ENCODE data around the gene C6orf47. TPM values are rescaled to one million over a fixed set of nuclear protein-coding genes. Genes with fewer than 3 reads are reported as not detected.
A peak's percentile ranks its signal among the peaks of the same experiment; 100 is the strongest.

C6orf47 gene
- total RNA-seq, 2 donors from 2014 or later: 14.0 to 14.9 TPM

DNA sequence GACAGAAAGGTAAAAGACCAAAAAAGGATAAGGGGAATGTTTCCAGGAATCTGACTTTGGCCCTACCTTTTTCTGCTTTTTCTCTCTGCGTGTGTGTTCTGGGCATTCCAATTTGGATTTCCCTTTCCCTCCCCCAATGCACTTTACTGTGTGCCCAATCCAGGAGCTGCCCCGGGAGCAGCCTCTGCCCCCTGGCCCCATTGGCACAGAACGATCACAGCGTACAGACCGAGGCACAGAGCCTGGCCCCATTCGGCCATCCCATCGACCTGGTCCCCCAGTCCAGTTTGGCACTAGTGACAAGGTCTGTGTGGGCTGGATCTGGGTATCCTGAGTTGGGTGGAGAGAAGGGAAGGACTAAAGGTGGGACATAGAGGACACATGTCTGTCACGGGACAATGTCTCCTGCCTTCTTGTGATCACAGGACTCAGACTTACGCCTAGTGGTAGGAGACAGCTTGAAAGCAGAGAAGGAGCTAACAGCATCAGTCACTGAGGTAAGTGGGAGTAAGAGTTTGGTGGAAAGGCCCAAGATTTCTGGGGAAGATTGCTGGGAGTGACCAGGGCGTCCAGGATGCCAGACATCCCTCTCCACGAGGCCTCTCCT lies 25.5 kb downstream of the C6orf47 start:
- Mint-ChIP-seq H3K27me3 (ENCODE audit: insufficient read depth) (no peaks in the 10 kb centered on the region), H3K9me3 (no peaks in the 10 kb centered on the region), H3K4me3 (no peak overlapping the region), H3K36me3 (ENCODE audit: low read depth) (peaks cover 83% of the 10 kb centered on the region), H3K4me1 (no peaks in the 10 kb centered on the region), H3K27ac (no peak overlapping the region)
- no peak for DNase-seq
- no peak overlapping the region for H3K9ac ChIP-seq (ENCODE audit: extremely low read depth, low read length, poor library complexity, severe bottlenecking)
- no peaks in the 10 kb centered on the region for H3K27me3 ChIP-seq (ENCODE audit: control insufficient read depth, insufficient read depth, low read length, poor library complexity, severe bottlenecking)
- WGBS, 2 experiments (ENCODE audit: insufficient coverage in 1 of 2, insufficient read length in 1 of 2): 90 to 91% methylated on average over 10 to 11 of the region's 11 CpGs
- H3K27ac ChIP-seq (ENCODE audit: low read depth, low read length): no peak overlapping the region
- TF ChIP-seq, protein P1, sequence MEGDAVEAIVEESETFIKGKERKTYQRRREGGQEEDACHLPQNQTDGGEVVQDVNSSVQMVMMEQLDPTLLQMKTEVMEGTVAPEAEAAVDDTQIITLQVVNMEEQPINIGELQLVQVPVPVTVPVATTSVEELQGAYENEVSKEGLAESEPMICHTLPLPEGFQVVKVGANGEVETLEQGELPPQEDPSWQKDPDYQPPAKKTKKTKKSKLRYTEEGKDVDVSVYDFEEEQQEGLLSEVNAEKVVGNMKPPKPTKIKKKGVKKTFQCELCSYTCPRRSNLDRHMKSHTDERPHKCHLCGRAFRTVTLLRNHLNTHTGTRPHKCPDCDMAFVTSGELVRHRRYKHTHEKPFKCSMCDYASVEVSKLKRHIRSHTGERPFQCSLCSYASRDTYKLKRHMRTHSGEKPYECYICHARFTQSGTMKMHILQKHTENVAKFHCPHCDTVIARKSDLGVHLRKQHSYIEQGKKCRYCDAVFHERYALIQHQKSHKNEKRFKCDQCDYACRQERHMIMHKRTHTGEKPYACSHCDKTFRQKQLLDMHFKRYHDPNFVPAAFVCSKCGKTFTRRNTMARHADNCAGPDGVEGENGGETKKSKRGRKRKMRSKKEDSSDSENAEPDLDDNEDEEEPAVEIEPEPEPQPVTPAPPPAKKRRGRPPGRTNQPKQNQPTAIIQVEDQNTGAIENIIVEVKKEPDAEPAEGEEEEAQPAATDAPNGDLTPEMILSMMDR (conservative IDR thresholded peaks at IDR 0.05): peak; percentile 1
- no peaks in the 10 kb centered on the region for H3K4me1 ChIP-seq (ENCODE audit: control insufficient read depth, insufficient read depth, low read length)
- H3K4me3 ChIP-seq (ENCODE audit: low read length): no peak overlapping the region
- no peaks in the 10 kb centered on the region for H3K9me3 ChIP-seq (ENCODE audit: control insufficient read depth, low read length)
- H3K36me3 ChIP-seq (ENCODE audit: control insufficient read depth, insufficient read depth, low read length): peaks cover 93% of the 10 kb centered on the region

DNA sequence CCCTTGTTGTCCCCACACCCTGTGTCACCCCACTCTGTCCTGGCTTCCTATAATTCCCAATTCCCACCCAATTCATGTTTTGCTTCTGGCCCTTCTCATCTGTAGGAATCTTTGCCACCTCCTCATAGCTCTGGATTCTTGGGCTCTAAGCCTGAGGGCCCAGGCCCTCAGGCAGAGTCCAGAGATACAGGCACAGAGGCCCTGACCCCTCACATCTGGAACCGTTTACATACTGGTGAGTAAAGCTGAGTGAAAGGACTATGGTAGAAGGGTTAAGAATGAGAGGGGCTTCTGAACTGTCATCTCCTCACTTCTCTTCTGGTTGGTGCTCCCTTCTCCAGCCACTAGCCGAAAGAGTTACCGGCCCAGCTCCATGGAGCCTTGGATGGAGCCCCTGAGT lies 26.4 kb downstream of the C6orf47 start:
- no peaks in the 10 kb centered on the region for H3K27me3 Mint-ChIP-seq (ENCODE audit: insufficient read depth)
- no peaks in the 10 kb centered on the region for H3K9me3 Mint-ChIP-seq
- Histone ChIP-seq H3K27me3 (ENCODE audit: control insufficient read depth, insufficient read depth, low read length, poor library complexity, severe bottlenecking) (no peaks in the 10 kb centered on the region), H3K9me3 (ENCODE audit: control insufficient read depth, low read length) (no peaks in the 10 kb centered on the region), H3K36me3 (ENCODE audit: control insufficient read depth, insufficient read depth, low read length) (peaks cover 93% of the 10 kb centered on the region), H3K9ac (ENCODE audit: extremely low read depth, low read length, poor library complexity, severe bottlenecking) (no peak overlapping the region), H3K4me1 (ENCODE audit: control insufficient read depth, insufficient read depth, low read length) (no peaks in the 10 kb centered on the region), H3K4me3 (ENCODE audit: low read length) (no peak overlapping the region), H3K27ac (ENCODE audit: low read depth, low read length) (no peak overlapping the region)
- WGBS, 2 experiments (ENCODE audit: insufficient coverage in 1 of 2, insufficient read length in 1 of 2): 92% methylated on average over 3 of the region's 3 CpGs; no CpG with 5 or more reads in 1 of the 2 experiments
- H3K36me3 Mint-ChIP-seq (ENCODE audit: low read depth): peaks cover 86% of the 10 kb centered on the region
- H3K4me3 Mint-ChIP-seq: no peak overlapping the region
- no peaks in the 10 kb centered on the region for H3K4me1 Mint-ChIP-seq
- no peak for DNase-seq
- TF ChIP-seq, protein P1 (conservative IDR thresholded peaks at IDR 0.05): no peak
- H3K27ac Mint-ChIP-seq: peak overlapping the region; percentile 66

DNA sequence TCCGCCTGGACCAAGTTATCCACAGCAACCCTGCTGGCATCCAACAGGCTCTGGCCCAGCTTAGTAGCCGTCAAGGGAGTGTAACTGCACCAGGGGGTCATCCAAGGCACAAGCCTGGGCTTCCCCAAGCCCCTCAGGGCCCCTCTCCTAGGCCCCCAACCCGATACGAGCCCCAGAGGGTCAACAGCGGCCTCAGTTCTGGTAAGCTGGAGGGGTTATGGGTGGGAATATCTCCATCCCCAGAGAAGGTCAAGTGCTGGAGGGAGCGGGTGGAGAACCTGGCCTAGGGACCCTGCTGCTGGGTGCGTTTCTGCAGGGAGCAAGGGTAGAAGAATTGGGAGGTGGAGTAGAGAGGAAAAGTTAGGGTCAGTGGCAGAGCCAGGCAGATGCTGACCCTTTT lies 27.1 kb downstream of the C6orf47 start:
- WGBS, 2 experiments (ENCODE audit: insufficient coverage in 1 of 2, insufficient read length in 1 of 2): 83 to 97% methylated on average over 1 to 7 of the region's 7 CpGs
- Mint-ChIP-seq H3K36me3 (ENCODE audit: low read depth) (peaks cover 88% of the 10 kb centered on the region), H3K9me3 (no peaks in the 10 kb centered on the region), H3K4me1 (no peaks in the 10 kb centered on the region), H3K27ac (no peak overlapping the region), H3K27me3 (ENCODE audit: insufficient read depth) (no peaks in the 10 kb centered on the region), H3K4me3 (no peak overlapping the region)
- Histone ChIP-seq H3K36me3 (ENCODE audit: control insufficient read depth, insufficient read depth, low read length) (peaks cover 93% of the 10 kb centered on the region), H3K27ac (ENCODE audit: low read depth, low read length) (no peak overlapping the region), H3K27me3 (ENCODE audit: control insufficient read depth, insufficient read depth, low read length, poor library complexity, severe bottlenecking) (no peaks in the 10 kb centered on the region), H3K9ac (ENCODE audit: extremely low read depth, low read length, poor library complexity, severe bottlenecking) (no peak overlapping the region), H3K9me3 (ENCODE audit: control insufficient read depth, low read length) (no peaks in the 10 kb centered on the region), H3K4me3 (ENCODE audit: low read length) (no peak overlapping the region), H3K4me1 (ENCODE audit: control insufficient read depth, insufficient read depth, low read length) (no peaks in the 10 kb centered on the region)
- TF ChIP-seq, protein P1 (conservative IDR thresholded peaks at IDR 0.05): no peak
- no peak for DNase-seq
